Measurements from ENCODE around the gene ACSM2A. TPM values are rescaled to one million over a fixed set of nuclear protein-coding genes. Genes with fewer than 3 reads are reported as not detected.

Gene ACSM2A
- total RNA-seq (2022; extraction: Qiagen RNA extraction; ENCODE audit: low read depth) = not detected in 5 replicates

GRCh38 chr16:20451364-20451763 is at the start of gene ACSM2A:
TSS of gene ACSM2A (plus strand) at chr16:20451521. CDS start at chr16:20460115, 8,594 bp downstream.

GRCh38 chr16:20404637-20405036 is 46.7 kb upstream of the ACSM2A start, which contains the start of gene PDILT:
TSS of gene PDILT (minus strand) at chr16:20404737. CDS start at chr16:20399300, 5,437 bp downstream.

GRCh38 chr16:20409398-20410120 is 41.8 kb upstream of the ACSM2A start, which contains the start of gene ACSM5:
TSS of gene ACSM5 (plus strand) at chr16:20409534. CDS start at chr16:20411485, 1,951 bp downstream.

Other genes starting within 250 kb of the ACSM2A start
- gene GP2, start 124.0 kb upstream of the ACSM2A start, total RNA-seq (2022; extraction: Qiagen RNA extraction; ENCODE audit: low read depth) = not detected in 5 replicates
- not detected in 5 replicates for gene UMOD, start 98.8 kb upstream of the ACSM2A start, total RNA-seq (2022; extraction: Qiagen RNA extraction; ENCODE audit: low read depth)
- not detected in 5 replicates for gene PDILT, start 46.8 kb upstream of the ACSM2A start, total RNA-seq (2022; extraction: Qiagen RNA extraction; ENCODE audit: low read depth)
- gene ACSM5, start 42.0 kb upstream of the ACSM2A start, total RNA-seq (2022; extraction: Qiagen RNA extraction; ENCODE audit: low read depth) = not detected in 5 replicates
- gene ACSM2B, start 124.8 kb downstream of the ACSM2A start, total RNA-seq (2022; extraction: Qiagen RNA extraction; ENCODE audit: low read depth) = not detected in 5 replicates
- gene ACSM1, start 246.2 kb downstream of the ACSM2A start, total RNA-seq (2022; extraction: Qiagen RNA extraction; ENCODE audit: low read depth) = not detected in 5 replicates

All from A549 treated with ZK216348 at 1 μM for 4 hours (cell line).